HepG2 (cell line): ENCODE data around the gene THSD8. TPM values are rescaled to one million over a fixed set of nuclear protein-coding genes. Genes with fewer than 3 reads are reported as not detected.

Experiments used
- JUN ChIP-seq: sonication (generic); formaldehyde crosslinking; IDR thresholded peaks from 2 replicates; pipeline ENCODE4 v1.4.0; 2020; ENCODE audit warnings: mild to moderate bottlenecking, missing genetic modification reagents
- RARA ChIP-seq: IDR thresholded peaks from 2 replicates; pipeline ENCODE4 v1.6.1; 2016; ENCODE audit warnings: missing genetic modification reagents, missing compliant biosample characterization
- RARG ChIP-seq: sonication (generic); formaldehyde crosslinking; IDR thresholded peaks from 2 replicates; pipeline ENCODE4 v1.4.0; 2020; ENCODE audit warnings: low read depth, mild to moderate bottlenecking, missing genetic modification reagents
- RFXAP ChIP-seq: sonication (generic); formaldehyde crosslinking; IDR thresholded peaks from 2 replicates; pipeline ENCODE4 v1.4.0; 2020; ENCODE audit warnings: missing genetic modification reagents, borderline replicate concordance
- ZBTB8A ChIP-seq: sonication (generic); formaldehyde crosslinking; IDR thresholded peaks from 2 replicates; pipeline ENCODE4 v1.4.0; 2020; ENCODE audit warnings: mild to moderate bottlenecking, low read depth, missing genetic modification reagents, borderline replicate concordance
- ZMYM3 ChIP-seq: sonication (generic); formaldehyde crosslinking; IDR thresholded peaks from 2 replicates; pipeline ENCODE4 v1.5.1; 2020; ENCODE audit warnings: mild to moderate bottlenecking, missing genetic modification reagents
- ZNF282 ChIP-seq: fragments of 450-650 bp; IDR thresholded peaks from 2 replicates; pipeline ENCODE4 v1.6.1; 2018; ENCODE audit not compliant: partially characterized antibody
- ZNF383 ChIP-seq: sonication (generic); formaldehyde crosslinking; IDR thresholded peaks from 2 replicates; pipeline ENCODE4 v1.4.0; 2020; ENCODE audit warnings: missing genetic modification reagents, mild to moderate bottlenecking, borderline replicate concordance
- polyA plus RNA-seq, 8 experiments: library from polyadenylated mRNA; depleted of rRNA in 3 of 8; stranded (reverse) in 7 of 8; unstranded in 1 of 8; fragments of >200 nt; fragmentation: Illumina TruSeq in 4 of 8; extraction: Trizol in 4 of 8; gene quantifications; 2 replicates each; pipeline versions ENCODE4 v1.2.1 to v1.2.3, GENCODE V29; 2011 to 2016; ENCODE audit warnings: low read depth in 4 of 8, missing spikeins in 1 of 8, mixed read lengths in 1 of 8; ENCODE audit not compliant: insufficient read depth in 1 of 8
- total RNA-seq, 5 experiments: library from RNA; depleted of rRNA; stranded (reverse); fragments of >200 nt; fragmentation: Illumina TruSeq; extraction: Trizol; gene quantifications; 2 replicates each; pipeline ENCODE4 v1.2.3, GENCODE V29; 2016; ENCODE audit warnings: low read depth in 1 of 5
- TF ChIP-seq, protein P1 (sequence below): sonication (generic); formaldehyde crosslinking; IDR thresholded peaks from 2 replicates; pipeline ENCODE4 v1.5.1; 2020; ENCODE audit warnings: missing genetic modification reagents, mild to moderate bottlenecking, borderline replicate concordance
- TF ChIP-seq, protein P2 (sequence below): sonication (generic); formaldehyde crosslinking; IDR thresholded peaks from 2 replicates; pipeline ENCODE4 v1.4.0; 2020; ENCODE audit warnings: missing genetic modification reagents, mild to moderate bottlenecking, borderline replicate concordance
- TF ChIP-seq, protein P3 (sequence below): sonication (generic); formaldehyde crosslinking; IDR thresholded peaks from 2 replicates; pipeline ENCODE4 v1.4.0; 2020; ENCODE audit warnings: missing genetic modification reagents, borderline replicate concordance
- TF ChIP-seq, protein P4 (sequence below), 2 experiments: fragments of 450-650 bp in 1 of 2; sonication (generic) in 1 of 2; formaldehyde crosslinking in 1 of 2; IDR thresholded peaks; 2 replicates each; pipeline versions ENCODE4 v1.6.1 to v1.8.0; 2016 to 2022; ENCODE audit warnings: antibody characterized with exemption in 1 of 2, mild to moderate bottlenecking in 1 of 2, missing genetic modification reagents in 1 of 2
- TF ChIP-seq, protein P5 (sequence below): sonication (generic); formaldehyde crosslinking; IDR thresholded peaks from 2 replicates; pipeline ENCODE4 v1.8.0; 2022; ENCODE audit warnings: low read depth, missing genetic modification reagents

The THSD8 gene
- total and polyA plus RNA-seq, 2 of the 13 experiments (the other 11 are each of a cell fraction or from before 2014, with no cell fraction given), result 4.8 to 14.9 TPM

DNA sequence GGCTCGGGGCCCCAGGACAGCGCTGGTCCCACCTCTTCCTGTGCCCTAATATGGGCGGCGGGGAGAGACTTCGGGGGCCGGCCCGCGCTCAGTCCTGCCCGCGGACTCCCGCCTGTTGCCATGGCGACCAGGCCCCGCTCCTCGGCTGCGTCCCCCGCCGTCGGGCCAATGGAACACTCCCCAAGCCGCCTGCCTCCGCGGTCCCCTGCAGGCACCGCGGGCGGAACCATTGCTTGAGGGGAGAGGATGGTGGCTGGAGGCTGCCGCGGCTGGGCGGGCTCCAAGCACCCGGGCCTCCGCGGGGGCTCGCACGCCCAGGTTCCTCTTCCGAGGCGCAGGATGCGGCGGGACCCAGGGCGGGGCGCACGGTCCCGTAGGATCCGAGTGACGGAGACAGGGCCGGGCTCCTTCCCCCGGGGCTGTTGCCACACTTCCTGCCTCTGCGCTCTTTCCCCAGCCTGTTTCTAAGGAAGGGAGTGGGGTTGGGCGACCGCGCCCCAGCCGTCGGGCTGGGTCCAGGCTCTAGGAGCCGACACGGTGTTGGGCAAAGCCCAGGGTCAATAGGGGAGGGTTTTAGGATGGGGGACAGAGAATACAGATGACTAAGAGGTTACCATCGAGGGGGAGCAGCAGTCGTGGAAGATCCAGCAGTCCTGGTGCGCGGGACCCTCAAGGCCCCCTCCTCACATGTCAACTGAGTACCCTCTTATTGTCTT lies 11.8 kb upstream of the THSD8 start (continued):
- TF ChIP-seq, protein P1, sequence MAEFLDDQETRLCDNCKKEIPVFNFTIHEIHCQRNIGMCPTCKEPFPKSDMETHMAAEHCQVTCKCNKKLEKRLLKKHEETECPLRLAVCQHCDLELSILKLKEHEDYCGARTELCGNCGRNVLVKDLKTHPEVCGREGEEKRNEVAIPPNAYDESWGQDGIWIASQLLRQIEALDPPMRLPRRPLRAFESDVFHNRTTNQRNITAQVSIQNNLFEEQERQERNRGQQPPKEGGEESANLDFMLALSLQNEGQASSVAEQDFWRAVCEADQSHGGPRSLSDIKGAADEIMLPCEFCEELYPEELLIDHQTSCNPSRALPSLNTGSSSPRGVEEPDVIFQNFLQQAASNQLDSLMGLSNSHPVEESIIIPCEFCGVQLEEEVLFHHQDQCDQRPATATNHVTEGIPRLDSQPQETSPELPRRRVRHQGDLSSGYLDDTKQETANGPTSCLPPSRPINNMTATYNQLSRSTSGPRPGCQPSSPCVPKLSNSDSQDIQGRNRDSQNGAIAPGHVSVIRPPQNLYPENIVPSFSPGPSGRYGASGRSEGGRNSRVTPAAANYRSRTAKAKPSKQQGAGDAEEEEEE, result no peak
- TF ChIP-seq, protein P2, sequence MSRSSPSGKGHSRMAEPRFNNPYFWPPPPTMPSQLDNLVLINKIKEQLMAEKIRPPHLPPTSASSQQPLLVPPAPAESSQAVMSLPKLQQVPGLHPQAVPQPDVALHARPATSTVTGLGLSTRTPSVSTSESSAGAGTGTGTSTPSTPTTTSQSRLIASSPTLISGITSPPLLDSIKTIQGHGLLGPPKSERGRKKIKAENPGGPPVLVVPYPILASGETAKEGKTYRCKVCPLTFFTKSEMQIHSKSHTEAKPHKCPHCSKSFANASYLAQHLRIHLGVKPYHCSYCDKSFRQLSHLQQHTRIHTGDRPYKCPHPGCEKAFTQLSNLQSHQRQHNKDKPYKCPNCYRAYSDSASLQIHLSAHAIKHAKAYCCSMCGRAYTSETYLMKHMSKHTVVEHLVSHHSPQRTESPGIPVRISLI (CRISPR knock-in tag), result no peak
- TF ChIP-seq, protein P3, sequence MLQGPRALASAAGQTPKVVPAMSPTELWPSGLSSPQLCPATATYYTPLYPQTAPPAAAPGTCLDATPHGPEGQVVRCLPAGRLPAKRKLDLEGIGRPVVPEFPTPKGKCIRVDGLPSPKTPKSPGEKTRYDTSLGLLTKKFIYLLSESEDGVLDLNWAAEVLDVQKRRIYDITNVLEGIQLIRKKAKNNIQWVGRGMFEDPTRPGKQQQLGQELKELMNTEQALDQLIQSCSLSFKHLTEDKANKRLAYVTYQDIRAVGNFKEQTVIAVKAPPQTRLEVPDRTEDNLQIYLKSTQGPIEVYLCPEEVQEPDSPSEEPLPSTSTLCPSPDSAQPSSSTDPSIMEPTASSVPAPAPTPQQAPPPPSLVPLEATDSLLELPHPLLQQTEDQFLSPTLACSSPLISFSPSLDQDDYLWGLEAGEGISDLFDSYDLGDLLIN (CRISPR knock-in tag), result no peak
- TF ChIP-seq RFXAP (CRISPR knock-in tag) (peak; percentile 21; the same call in 1 of the 2 replicates), JUN (no peak), RARG (CRISPR knock-in tag) (no peak), ZNF282 (no peak), RARA (CRISPR knock-in tag) (peak; percentile 27; the same call in 1 of the 2 replicates), ZBTB8A (CRISPR knock-in tag) (peak; percentile 100), ZNF383 (no peak), ZMYM3 (CRISPR knock-in tag) (no peak)
- TF ChIP-seq, protein P4, sequence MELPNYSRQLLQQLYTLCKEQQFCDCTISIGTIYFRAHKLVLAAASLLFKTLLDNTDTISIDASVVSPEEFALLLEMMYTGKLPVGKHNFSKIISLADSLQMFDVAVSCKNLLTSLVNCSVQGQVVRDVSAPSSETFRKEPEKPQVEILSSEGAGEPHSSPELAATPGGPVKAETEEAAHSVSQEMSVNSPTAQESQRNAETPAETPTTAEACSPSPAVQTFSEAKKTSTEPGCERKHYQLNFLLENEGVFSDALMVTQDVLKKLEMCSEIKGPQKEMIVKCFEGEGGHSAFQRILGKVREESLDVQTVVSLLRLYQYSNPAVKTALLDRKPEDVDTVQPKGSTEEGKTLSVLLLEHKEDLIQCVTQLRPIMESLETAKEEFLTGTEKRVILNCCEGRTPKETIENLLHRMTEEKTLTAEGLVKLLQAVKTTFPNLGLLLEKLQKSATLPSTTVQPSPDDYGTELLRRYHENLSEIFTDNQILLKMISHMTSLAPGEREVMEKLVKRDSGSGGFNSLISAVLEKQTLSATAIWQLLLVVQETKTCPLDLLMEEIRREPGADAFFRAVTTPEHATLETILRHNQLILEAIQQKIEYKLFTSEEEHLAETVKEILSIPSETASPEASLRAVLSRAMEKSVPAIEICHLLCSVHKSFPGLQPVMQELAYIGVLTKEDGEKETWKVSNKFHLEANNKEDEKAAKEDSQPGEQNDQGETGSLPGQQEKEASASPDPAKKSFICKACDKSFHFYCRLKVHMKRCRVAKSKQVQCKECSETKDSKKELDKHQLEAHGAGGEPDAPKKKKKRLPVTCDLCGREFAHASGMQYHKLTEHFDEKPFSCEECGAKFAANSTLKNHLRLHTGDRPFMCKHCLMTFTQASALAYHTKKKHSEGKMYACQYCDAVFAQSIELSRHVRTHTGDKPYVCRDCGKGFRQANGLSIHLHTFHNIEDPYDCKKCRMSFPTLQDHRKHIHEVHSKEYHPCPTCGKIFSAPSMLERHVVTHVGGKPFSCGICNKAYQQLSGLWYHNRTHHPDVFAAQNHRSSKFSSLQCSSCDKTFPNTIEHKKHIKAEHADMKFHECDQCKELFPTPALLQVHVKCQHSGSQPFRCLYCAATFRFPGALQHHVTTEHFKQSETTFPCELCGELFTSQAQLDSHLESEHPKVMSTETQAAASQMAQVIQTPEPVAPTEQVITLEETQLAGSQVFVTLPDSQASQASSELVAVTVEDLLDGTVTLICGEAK (IDR thresholded peaks at IDR 0.05), result no peak
- TF ChIP-seq, protein P4 (CRISPR knock-in tag; IDR thresholded peaks at IDR 0.05), result 0 out of 2 replicates have a peak, but pooled peaks have one; percentile 49
- TF ChIP-seq, protein P5, sequence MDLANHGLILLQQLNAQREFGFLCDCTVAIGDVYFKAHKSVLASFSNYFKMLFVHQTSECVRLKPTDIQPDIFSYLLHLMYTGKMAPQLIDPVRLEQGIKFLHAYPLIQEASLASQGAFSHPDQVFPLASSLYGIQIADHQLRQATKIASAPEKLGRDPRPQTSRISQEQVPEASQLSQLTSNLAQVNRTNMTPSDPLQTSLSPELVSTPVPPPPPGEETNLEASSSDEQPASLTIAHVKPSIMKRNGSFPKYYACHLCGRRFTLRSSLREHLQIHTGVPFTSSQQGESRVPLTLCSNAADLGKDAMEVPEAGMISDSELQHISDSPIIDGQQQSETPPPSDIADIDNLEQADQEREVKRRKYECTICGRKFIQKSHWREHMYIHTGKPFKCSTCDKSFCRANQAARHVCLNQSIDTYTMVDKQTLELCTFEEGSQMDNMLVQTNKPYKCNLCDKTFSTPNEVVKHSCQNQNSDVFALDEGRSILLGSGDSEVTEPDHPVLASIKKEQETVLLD (CRISPR knock-in tag), result no peak; the same call in 1 of the 2 replicates
